HUES48 (cell line): ENCODE results near the gene TOR1AIP1.
"Not testable (repeated sequence)": the region's sequence is repeated elsewhere in the genome, so short reads cannot be mapped to it uniquely, and the experiment has no call there.

Experiments
- H3K27ac ChIP-seq: one replicate; pipeline ENCODE4 v1.7.0; 2013; ENCODE audit warnings: low read depth, low read length, inconsistent platforms
- H3K27me3 ChIP-seq: 2 replicates; pipeline ENCODE4 v1.6.1; 2013; ENCODE audit warnings: mild to moderate bottlenecking, low read length; ENCODE audit not compliant: control insufficient read depth, insufficient read depth
- H3K36me3 ChIP-seq: 2 replicates; pipeline ENCODE4 v1.6.1; 2013; ENCODE audit warnings: low read length; ENCODE audit not compliant: control insufficient read depth, insufficient read depth
- H3K4me1 ChIP-seq: 2 replicates; pipeline ENCODE4 v1.6.1; 2013; ENCODE audit warnings: mild to moderate bottlenecking, low read length; ENCODE audit not compliant: control insufficient read depth, insufficient read depth
- H3K4me3 ChIP-seq: 2 replicates; pipeline ENCODE4 v1.5.1; 2013; ENCODE audit warnings: mild to moderate bottlenecking, low read depth, low read length
- H3K9ac ChIP-seq: 2 replicates; pipeline ENCODE4 v1.6.1; 2013; ENCODE audit warnings: mild to moderate bottlenecking, low read depth, low read length, moderate library complexity
- H3K9me3 ChIP-seq: 2 replicates; pipeline ENCODE4 v1.6.1; 2013; ENCODE audit warnings: low read length; ENCODE audit not compliant: control insufficient read depth, insufficient read depth

TOR1AIP1 gene

GRCh38 chr1:179882253-179883039 is at the start of gene TOR1AIP1:
Gene TOR1AIP1 (plus strand): TSS chr1:179882285. CDS start chr1:179882503, 218 bp downstream.
- Histone ChIP-seq H3K9ac (peak within 1 kb of the TSS; percentile 96), H3K27me3 (no peaks in the 10 kb centered on the region), H3K27ac (peak within 1 kb of the TSS; percentile 100), H3K9me3 (no peaks in the 10 kb centered on the region), H3K4me3 (peak within 1 kb of the TSS; percentile 76), H3K4me1 (peaks cover 15% of the 10 kb centered on the region; the same call in 1 of the 2 replicates), H3K36me3 (peaks cover 17% of the 10 kb centered on the region)

DNA sequence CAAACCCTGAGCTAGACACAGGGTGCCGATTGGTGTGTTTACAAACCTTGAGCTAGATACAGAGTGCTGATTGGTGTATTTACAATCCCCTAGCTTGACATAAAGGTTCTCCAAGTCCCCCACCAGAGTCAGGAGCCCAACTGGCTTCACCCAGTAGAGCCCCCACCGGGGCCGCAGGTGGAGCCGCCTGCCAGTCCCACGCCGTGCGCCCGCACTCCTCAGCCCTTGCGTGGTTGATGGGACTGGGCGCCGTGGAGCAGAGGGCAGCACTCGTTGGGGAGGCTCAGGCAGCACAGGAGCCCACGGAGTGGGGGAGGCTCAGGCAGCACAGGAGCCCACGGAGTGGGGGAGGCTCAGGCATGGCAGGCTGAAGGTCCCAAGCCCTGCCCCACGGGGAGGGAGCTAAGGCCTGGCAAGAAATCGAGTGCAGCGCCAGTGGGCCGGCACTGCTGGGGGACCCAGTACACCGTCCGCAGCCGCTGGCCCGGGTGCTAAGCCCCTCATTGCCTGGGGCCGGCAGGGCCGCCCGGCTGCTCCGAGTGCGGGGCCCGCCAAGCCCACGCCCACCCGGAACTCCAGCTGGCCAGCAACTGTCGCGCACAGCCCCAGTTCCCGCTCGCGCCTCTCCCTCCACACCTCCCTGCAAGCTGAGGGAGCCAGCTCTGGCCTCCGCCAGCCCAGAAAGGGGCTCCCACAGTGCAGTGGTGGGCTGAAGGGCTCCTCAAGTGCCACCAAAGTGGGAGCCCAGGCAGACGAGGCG is 45.2 kb upstream of the TOR1AIP1 start:
- H3K4me3 ChIP-seq, H3K27ac ChIP-seq, H3K36me3 ChIP-seq, H3K9me3 ChIP-seq, H3K9ac ChIP-seq, H3K27me3 ChIP-seq: not testable (repeated sequence)
- H3K4me1 ChIP-seq: peaks cover 19% of the 10 kb centered on the region

GRCh38 chr1:179840107-179840506 is 42.0 kb upstream of the TOR1AIP1 start:
- H3K27me3 ChIP-seq: no peaks in the 10 kb centered on the region
- H3K4me1 ChIP-seq: no peaks in the 10 kb centered on the region
- H3K27ac ChIP-seq: no peak overlapping the region
- no peak overlapping the region for H3K9ac ChIP-seq
- peaks cover 5% of the 10 kb centered on the region; the same call in 1 of the 2 replicates for H3K36me3 ChIP-seq
- no peak overlapping the region for H3K4me3 ChIP-seq
- no peaks in the 10 kb centered on the region for H3K9me3 ChIP-seq

- H3K36me3 ChIP-seq: peaks cover 66% of the 10 kb centered on the region
- H3K4me3 ChIP-seq: no peak overlapping the region
- no peak overlapping the region for H3K27ac ChIP-seq
- no peaks in the 10 kb centered on the region for H3K9me3 ChIP-seq
- no peaks in the 10 kb centered on the region for H3K4me1 ChIP-seq
- no peak overlapping the region for H3K9ac ChIP-seq
- no peaks in the 10 kb centered on the region for H3K27me3 ChIP-seq
Measured at GRCh38 chr1:179848233-179848632, 33.9 kb upstream of the TOR1AIP1 start.

DNA sequence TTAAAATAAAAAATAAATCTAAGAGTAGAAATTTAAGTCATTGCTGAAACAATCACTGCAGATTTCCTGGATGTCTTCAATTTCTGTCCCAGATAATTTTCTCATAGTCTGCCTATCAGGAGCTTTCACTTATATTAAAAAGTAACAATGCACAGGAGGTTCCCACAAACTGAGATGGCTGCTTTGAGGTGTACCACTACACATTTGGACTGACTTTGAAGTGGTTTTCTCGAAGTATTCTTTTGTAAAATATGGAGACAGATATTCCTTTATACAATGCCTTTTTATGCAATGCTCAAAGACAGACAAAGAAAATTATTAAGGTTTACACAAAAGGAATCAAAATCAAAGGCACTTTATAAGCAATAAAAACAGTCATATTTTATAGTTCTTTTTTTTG is 29.0 kb upstream of the TOR1AIP1 start:
- H3K27ac ChIP-seq: no peak overlapping the region

DNA sequence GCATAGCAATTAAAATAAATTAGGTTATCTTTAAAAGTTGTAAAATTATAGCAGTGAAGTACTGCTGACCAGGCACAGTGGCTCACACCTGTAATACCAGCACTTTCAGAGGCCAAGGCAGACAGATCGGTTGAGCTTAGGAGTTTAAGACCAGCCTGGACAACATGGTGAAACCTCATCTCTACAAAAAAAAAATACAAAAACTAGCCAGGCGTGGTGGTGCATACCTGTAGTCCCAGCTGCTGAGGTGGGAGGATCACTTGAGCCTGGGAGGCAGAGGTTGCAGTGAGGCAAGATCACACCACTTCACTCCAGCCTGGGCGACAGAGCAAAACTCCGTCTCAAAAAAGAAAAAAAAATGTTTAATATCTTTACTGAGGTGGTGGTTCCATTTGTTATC is 26.3 kb upstream of the TOR1AIP1 start:
- not testable (repeated sequence) for H3K9me3 ChIP-seq, H3K4me3 ChIP-seq, H3K4me1 ChIP-seq, H3K9ac ChIP-seq, H3K27me3 ChIP-seq, H3K27ac ChIP-seq
- H3K36me3 ChIP-seq: peaks cover 24% of the 10 kb centered on the region

More for the DNA sequence above, 29.0 kb upstream of the TOR1AIP1 start:
- Histone ChIP-seq H3K4me3 (no peak overlapping the region), H3K9me3 (no peaks in the 10 kb centered on the region), H3K27me3 (no peaks in the 10 kb centered on the region), H3K9ac (no peak overlapping the region), H3K36me3 (peaks cover 45% of the 10 kb centered on the region), H3K4me1 (no peaks in the 10 kb centered on the region)

DNA sequence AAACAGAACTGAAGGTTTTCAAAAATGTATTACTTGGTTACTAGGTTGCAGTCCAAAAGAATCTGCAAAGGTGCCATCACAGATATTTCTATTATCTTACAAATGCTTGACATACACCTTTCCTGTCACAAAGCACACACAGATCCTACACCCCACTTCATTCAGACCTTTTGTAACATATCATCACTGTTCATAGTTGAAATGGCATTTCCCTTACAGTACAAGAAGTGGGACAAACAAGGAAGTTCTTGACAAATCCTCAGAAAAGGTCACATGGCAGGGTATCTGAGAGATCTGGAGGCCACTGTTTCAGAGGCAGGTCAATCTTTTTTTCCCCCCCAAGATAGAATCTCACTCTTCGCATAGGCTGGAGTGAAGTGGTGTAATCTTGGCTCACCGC is 25.8 kb upstream of the TOR1AIP1 start:
- H3K4me1 ChIP-seq: no peaks in the 10 kb centered on the region
- H3K27me3 ChIP-seq: no peaks in the 10 kb centered on the region
- H3K27ac ChIP-seq: no peak overlapping the region
- H3K36me3 ChIP-seq: peaks cover 22% of the 10 kb centered on the region
- no peaks in the 10 kb centered on the region for H3K9me3 ChIP-seq
- no peak overlapping the region for H3K9ac ChIP-seq
- H3K4me3 ChIP-seq: no peak overlapping the region

GRCh38 chr1:179857009-179857408 is 25.1 kb upstream of the TOR1AIP1 start:
- Histone ChIP-seq H3K4me3 (no peak overlapping the region), H3K36me3 (peaks cover 17% of the 10 kb centered on the region), H3K9ac (no peak overlapping the region), H3K4me1 (no peaks in the 10 kb centered on the region), H3K27me3 (no peaks in the 10 kb centered on the region), H3K9me3 (no peaks in the 10 kb centered on the region), H3K27ac (no peak overlapping the region)

GRCh38 chr1:179860652-179861051 is 21.4 kb upstream of the TOR1AIP1 start:
- H3K9me3 ChIP-seq: no peaks in the 10 kb centered on the region
- H3K36me3 ChIP-seq: peaks cover 38% of the 10 kb centered on the region
- no peak overlapping the region for H3K27ac ChIP-seq

DNA sequence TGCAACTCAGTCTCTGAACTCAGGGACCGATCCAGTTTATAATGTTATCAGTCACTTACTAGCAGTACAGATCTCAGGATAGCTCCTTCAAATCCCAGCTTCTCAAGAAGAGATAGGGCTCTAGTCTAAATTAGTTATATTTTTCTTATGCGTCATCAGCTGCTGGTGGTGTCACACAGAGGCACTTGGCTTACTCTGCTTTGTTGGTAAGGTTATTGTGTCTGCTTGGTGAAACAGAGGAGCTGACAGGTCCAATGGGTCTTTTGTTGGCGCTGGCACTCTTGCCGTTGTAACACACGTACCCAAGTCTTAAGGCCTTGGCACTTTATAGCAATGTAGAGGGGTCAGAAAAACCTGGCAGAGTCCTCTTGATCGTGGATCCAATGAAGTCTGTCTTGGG is 16.7 kb upstream of the TOR1AIP1 start:
- Histone ChIP-seq H3K4me1 (0 out of 2 replicates have a peak, but pooled peaks cover 3% of the 10 kb centered on the region), H3K36me3 (peaks cover 70% of the 10 kb centered on the region), H3K27ac (no peak overlapping the region), H3K9me3 (no peaks in the 10 kb centered on the region), H3K4me3 (no peak overlapping the region), H3K27me3 (no peaks in the 10 kb centered on the region), H3K9ac (no peak overlapping the region)

More at GRCh38 chr1:179860652-179861051, 21.4 kb upstream of the TOR1AIP1 start:
- H3K27me3 ChIP-seq: no peaks in the 10 kb centered on the region
- no peaks in the 10 kb centered on the region for H3K4me1 ChIP-seq
- H3K4me3 ChIP-seq: no peak overlapping the region
- no peak overlapping the region for H3K9ac ChIP-seq

DNA sequence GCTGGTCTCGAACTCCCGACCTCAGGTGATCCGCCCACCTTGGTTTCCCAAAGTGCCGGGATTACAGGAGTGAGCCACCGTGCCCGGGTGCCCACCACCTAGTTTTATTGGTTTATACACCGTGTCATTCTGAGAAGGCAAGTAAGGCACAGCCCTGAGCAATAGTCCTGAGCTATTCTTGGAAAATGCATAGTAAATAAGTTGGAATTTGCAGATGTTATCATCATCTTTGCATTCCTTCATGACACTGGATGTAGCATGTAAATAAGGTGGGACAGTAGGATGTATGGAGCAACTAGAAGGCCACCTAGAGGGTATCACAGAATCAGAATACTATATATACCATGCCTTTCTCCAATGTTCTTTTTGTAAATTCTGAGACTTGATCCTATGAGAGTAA is 15.5 kb upstream of the TOR1AIP1 start:
- H3K36me3 ChIP-seq: peaks cover 71% of the 10 kb centered on the region
- no peak overlapping the region for H3K9ac ChIP-seq
- no peaks in the 10 kb centered on the region for H3K9me3 ChIP-seq
- H3K27me3 ChIP-seq: no peaks in the 10 kb centered on the region
- no peak overlapping the region for H3K27ac ChIP-seq
- H3K4me3 ChIP-seq: no peak overlapping the region
- 0 out of 2 replicates have a peak, but pooled peaks cover 3% of the 10 kb centered on the region for H3K4me1 ChIP-seq
